Upper lobe of right lung (tissue), 1 donor: Measurements from ENCODE around the gene NCAPH2. TPM values are rescaled to one million over a fixed set of nuclear protein-coding genes. Genes with fewer than 3 reads are reported as not detected.
A peak's percentile ranks its signal among the peaks of the same experiment; 100 is the strongest.

Experiments used
- ATAC-seq: fragments of 200-7000 bp; cut with Tn5 transposase; one replicate; pipeline ENCODE4 v1.9.1; 2020; ENCODE audit warnings: mild to moderate bottlenecking, moderate library complexity
- DNase-seq: peaks from one replicate; pipeline ENCODE4 v3.0.0-alpha.2; 2020
- H3K27ac ChIP-seq: fragments of 200-600 bp; one replicate; pipeline ENCODE4 v1.8.0; 2022
- H3K27me3 ChIP-seq: fragments of 200-600 bp; one replicate; pipeline ENCODE4 v1.8.0; 2022; ENCODE audit warnings: mild to moderate bottlenecking
- H3K36me3 ChIP-seq: fragments of 200-600 bp; one replicate; pipeline ENCODE4 v1.8.0; 2022
- H3K4me1 ChIP-seq: fragments of 200-600 bp; one replicate; pipeline ENCODE4 v1.8.0; 2022
- H3K4me3 ChIP-seq: fragments of 200-600 bp; one replicate; pipeline ENCODE4 v1.8.0; 2022; ENCODE audit warnings: mild to moderate bottlenecking
- H3K9me3 ChIP-seq: fragments of 200-600 bp; one replicate; pipeline ENCODE4 v1.8.0; 2022
- intact Hi-C: fragments of 100-400 bp; cut with DNase I; formaldehyde crosslinking; loops from one replicate; pipeline ENCODE4 v1.11.0; 2022
- total RNA-seq: library from RNA; stranded (reverse); fragmentation: NEBNext Ultra II Directional; extraction: Animal tissue kit (Norgen Biotek cat#: 25700); gene quantifications from one replicate; pipeline ENCODE4 v1.2.1, GENCODE V29; 2021
- TF ChIP-seq, protein P1 (sequence below): fragments of 200-600 bp; IDR thresholded peaks from one replicate; pipeline ENCODE4 v1.8.0; 2022; ENCODE audit warnings: antibody characterized with exemption
- donor health status: DM: no; HTN: yes; CAD: no; lungs with severe emphysema.

The NCAPH2 gene
- total RNA-seq, 1 donor from 2014 or later: 51.8 TPM

DNA sequence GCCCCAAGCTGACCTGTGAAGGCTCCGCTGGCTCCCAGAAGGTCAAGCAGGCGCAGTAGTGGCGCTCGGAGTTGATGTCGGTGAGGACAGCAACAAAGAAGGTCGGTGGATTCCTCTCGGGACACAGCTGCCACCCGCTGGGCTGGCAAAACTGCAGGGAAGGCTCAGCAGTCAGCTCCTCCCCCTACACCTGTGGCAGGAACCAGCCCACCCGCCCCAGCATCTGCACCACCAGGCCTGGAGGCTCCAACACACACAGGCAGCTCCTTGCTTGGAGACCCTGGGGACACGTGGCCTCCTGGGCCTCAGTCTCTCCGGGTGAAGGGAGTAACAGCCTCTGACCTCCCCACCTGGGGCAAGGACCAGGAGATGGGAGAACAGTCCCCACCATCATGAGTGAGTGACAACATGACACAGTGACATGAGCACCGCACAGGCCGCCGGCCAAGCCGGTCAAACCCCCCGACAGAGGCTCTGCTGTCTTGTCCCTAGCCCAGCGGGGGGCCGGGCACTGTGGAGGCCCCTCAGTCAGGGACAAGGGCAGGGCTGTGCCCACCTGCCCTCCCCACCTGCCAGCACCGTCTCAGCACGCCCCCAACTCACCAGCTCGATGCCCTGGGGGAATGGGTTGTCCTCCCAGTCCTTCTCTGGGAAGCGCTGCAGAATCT is 40.1 kb upstream of the NCAPH2 start:
- Histone ChIP-seq H3K4me3 (no peak overlapping the region), H3K4me1 (peaks cover 36% of the 10 kb centered on the region), H3K27ac (no peak overlapping the region), H3K36me3 (peaks cover 51% of the 10 kb centered on the region), H3K9me3 (no peaks in the 10 kb centered on the region), H3K27me3 (no peaks in the 10 kb centered on the region)
- DNase-seq (no peak), ATAC-seq (no peak)
- intact Hi-C loops: no loop called here
- TF ChIP-seq, protein P1, sequence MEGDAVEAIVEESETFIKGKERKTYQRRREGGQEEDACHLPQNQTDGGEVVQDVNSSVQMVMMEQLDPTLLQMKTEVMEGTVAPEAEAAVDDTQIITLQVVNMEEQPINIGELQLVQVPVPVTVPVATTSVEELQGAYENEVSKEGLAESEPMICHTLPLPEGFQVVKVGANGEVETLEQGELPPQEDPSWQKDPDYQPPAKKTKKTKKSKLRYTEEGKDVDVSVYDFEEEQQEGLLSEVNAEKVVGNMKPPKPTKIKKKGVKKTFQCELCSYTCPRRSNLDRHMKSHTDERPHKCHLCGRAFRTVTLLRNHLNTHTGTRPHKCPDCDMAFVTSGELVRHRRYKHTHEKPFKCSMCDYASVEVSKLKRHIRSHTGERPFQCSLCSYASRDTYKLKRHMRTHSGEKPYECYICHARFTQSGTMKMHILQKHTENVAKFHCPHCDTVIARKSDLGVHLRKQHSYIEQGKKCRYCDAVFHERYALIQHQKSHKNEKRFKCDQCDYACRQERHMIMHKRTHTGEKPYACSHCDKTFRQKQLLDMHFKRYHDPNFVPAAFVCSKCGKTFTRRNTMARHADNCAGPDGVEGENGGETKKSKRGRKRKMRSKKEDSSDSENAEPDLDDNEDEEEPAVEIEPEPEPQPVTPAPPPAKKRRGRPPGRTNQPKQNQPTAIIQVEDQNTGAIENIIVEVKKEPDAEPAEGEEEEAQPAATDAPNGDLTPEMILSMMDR: no peak

DNA sequence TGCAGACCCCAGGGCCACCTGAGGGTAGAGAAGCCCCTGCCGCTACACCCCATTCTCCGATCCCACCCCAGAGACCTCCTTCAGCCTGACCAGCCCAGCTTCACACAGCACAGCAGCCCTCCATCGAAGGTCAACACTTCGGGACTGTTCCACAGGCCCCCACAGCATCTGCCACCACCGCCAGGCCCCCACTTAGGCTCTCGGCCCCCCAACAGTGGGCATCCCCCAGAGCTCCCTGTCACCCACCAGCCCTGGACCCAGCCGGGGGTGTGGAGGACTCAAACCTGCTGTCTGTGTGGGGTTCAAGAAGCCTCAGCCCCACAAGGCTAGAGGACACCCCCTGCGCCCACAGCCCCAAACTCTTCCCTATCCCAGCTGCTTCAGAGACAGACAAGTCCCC is 39.4 kb upstream of the NCAPH2 start:
- DNase-seq (no peak), ATAC-seq (no peak)
- H3K27ac ChIP-seq: peak overlapping the region; percentile 55
- H3K4me1 ChIP-seq: peaks cover 43% of the 10 kb centered on the region
- intact Hi-C loops: no loop called here
- H3K36me3 ChIP-seq: peaks cover 44% of the 10 kb centered on the region
- no peak overlapping the region for H3K4me3 ChIP-seq
- H3K27me3 ChIP-seq: no peaks in the 10 kb centered on the region
- TF ChIP-seq, protein P1: no peak
- H3K9me3 ChIP-seq: no peaks in the 10 kb centered on the region

DNA sequence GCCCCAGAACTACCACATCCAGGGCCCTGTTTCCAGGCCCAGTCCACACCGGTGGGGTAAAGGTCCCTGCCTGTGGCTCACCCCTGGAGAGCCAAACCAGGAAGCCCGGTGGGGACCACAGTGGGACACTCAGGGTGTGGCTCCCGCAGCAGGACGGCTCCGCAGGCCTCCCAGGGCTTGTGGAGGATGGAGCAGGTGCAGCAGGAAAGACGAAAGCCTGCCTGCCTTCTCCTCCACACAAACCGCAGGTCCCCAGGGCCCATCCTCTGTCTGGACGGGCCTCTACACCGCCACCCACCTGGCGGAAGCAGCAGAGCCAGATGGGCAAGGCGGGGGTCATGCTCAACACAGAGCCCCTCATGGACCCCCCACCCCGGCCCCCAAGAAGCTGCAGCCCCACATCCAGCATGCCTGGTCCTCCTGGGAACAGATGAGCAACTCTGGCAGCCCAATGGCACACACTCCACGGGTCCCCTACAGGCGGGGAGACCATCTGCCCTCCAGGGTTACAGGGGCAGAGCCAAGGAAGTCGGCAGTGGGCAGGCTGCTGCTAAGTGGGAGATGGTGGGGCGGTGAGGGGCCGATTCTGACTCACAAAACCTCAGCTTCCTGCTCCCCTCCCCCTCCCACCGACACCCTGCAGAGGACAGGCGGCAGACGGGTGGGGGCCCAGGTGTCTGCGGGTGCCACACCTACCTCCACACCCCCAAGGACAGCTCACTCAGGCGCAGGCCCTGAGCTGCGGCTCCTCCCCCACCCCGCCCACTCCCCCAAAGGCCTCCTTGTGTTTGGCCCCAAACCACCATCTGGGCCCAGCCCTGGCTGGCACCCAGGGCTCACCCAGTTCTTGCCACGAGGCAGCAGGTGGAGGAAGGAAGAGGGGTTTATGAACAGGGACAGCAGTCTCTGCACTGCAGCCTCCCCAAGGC is 38.4 kb upstream of the NCAPH2 start:
- intact Hi-C loops: no loop called here
- Histone ChIP-seq H3K36me3 (peaks cover 34% of the 10 kb centered on the region), H3K4me3 (peak overlapping the region; percentile 10), H3K27ac (peak overlapping the region; percentile 55), H3K27me3 (no peaks in the 10 kb centered on the region), H3K4me1 (peaks cover 47% of the 10 kb centered on the region), H3K9me3 (no peaks in the 10 kb centered on the region)
- TF ChIP-seq, protein P1: no peak
- ATAC-seq: peak; percentile 65
- peak; percentile 86 for DNase-seq

DNA sequence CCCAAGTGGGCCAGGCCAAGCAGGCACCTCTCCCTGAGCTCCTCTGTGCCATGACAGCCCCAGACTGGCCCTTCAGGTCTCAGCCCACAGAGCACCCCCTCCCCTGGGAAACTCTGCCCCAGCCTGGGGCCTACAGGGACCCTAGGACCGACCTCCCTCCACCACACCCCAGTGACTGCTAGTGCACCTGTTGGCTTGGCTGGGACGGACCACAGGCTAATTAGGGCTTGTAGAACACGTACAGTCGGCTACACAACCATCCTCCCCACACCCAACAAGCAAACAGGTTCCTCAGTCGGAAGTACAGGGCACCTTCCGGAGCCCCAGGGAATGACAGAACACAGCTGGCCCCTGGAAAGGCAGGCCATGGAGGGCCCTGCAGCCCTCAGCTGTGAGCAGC is 37.5 kb upstream of the NCAPH2 start:
- Histone ChIP-seq H3K27me3 (no peaks in the 10 kb centered on the region), H3K4me3 (no peak overlapping the region), H3K9me3 (no peaks in the 10 kb centered on the region), H3K4me1 (peaks cover 50% of the 10 kb centered on the region), H3K36me3 (peaks cover 26% of the 10 kb centered on the region), H3K27ac (peak overlapping the region; percentile 3)
- TF ChIP-seq, protein P1: no peak
- intact Hi-C loops: no loop called here
- DNase-seq (no peak), ATAC-seq (no peak)

DNA sequence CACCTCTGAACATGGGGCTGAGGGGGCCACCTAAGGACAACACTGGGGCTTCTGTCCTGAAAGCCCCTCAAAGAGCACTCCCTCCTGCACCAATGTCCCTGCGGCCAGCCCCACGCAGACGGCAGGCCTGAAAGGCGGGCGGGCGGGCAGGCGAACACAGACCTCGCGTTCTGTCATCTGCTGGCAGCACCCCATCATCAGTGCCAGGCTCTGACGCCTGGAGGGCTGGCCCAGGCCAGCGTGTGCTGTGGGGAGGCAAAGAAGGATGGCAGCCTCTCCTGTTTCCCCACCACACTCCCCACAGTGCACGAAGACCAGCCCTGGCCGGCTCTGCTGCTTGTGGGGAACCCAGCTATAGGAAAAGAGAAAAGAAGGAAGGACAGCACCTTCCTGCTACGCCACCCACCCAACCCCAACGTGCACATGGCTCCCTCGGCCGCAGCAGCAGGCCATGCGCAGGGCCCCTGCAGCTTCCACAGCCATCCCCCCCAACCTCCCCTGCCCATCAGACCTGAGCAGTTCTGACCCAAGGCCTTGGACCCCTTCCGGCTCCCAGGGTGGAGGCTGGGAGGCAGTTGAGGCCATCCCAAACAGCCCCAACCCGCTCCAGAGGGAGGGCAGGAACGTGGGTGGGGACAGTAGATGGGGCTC is 36.7 kb upstream of the NCAPH2 start:
- H3K9me3 ChIP-seq: no peaks in the 10 kb centered on the region
- no peak overlapping the region for H3K4me3 ChIP-seq
- ATAC-seq: no peak
- no peak for DNase-seq
- H3K4me1 ChIP-seq: peaks cover 52% of the 10 kb centered on the region
- TF ChIP-seq, protein P1: no peak
- intact Hi-C loops: no loop called here
- peaks cover 18% of the 10 kb centered on the region for H3K36me3 ChIP-seq
- H3K27ac ChIP-seq: peak overlapping the region; percentile 3
- no peaks in the 10 kb centered on the region for H3K27me3 ChIP-seq
